Astrocyte of the cerebellum (primary cell): ENCODE results near the gene LSR.

Source experiments
- DNase-seq: peaks from one replicate; pipeline ENCODE4 v3.0.0-alpha.2; 2011; ENCODE audit warnings: low read depth
- H3K4me3 ChIP-seq: 2 replicates; pipeline ENCODE4 v1.5.1; 2011; ENCODE audit warnings: mild to moderate bottlenecking, low read depth, low read length, moderate library complexity
- CTCF ChIP-seq: IDR thresholded peaks from 2 replicates; pipeline ENCODE4 v1.5.1; 2012; ENCODE audit warnings: low read length, low read depth, moderate library complexity, mild to moderate bottlenecking; ENCODE audit errors: missing control alignments
- in situ Hi-C: cut with HindIII; loops from 2 replicates; pipeline ENCODE4 v1.10.0; 2017; ENCODE audit warnings: low sequenced_read_pairs

Gene LSR

GRCh38 chr19:35206379-35206778 is 42.4 kb upstream of the LSR start:
- no peak for DNase-seq
- in situ Hi-C loops, result no loop called here
- H3K4me3 ChIP-seq, result no peak overlapping the region
- no peak for TF ChIP-seq CTCF

- TF ChIP-seq CTCF, result no peak
- no peak overlapping the region for H3K4me3 ChIP-seq
- in situ Hi-C loops, result no loop called here
- DNase-seq, result no peak
These were observed 41.9 kb upstream of the LSR start for GRCh38 chr19:35206855-35207254.

- no peak for TF ChIP-seq CTCF
- no peak for DNase-seq
- in situ Hi-C loops, result no loop called here
- no peak overlapping the region for H3K4me3 ChIP-seq
These were observed 41.4 kb upstream of the LSR start for GRCh38 chr19:35207391-35207871.

- in situ Hi-C loops, result no loop called here
- H3K4me3 ChIP-seq, result no peak overlapping the region
- no peak for DNase-seq
- no peak for TF ChIP-seq CTCF
These were observed 40.7 kb upstream of the LSR start for GRCh38 chr19:35208121-35208520.

- TF ChIP-seq CTCF, result no peak
These were observed 39.2 kb upstream of the LSR start for GRCh38 chr19:35209646-35210045.

GRCh38 chr19:35211545-35212230 is 37.1 kb upstream of the LSR start:
- DNase-seq, result no peak
- no peak overlapping the region for H3K4me3 ChIP-seq
- TF ChIP-seq CTCF, result no peak
- in situ Hi-C loops, result no loop called here

More at GRCh38 chr19:35209646-35210045, 39.2 kb upstream of the LSR start:
- no peak overlapping the region for H3K4me3 ChIP-seq
- no peak for DNase-seq
- in situ Hi-C loops, result no loop called here
